ENCODE measurements around the gene RHBDL1.

- TF ChIP-seq CTCF (conservative IDR thresholded peaks at IDR 0.05; ENCODE audit: low read depth, low read length), result no peak
- no peak for TF ChIP-seq EZH2 (IDR thresholded peaks at IDR 0.05; ENCODE audit: borderline replicate concordance, low read depth, low read length, poor library complexity, severe bottlenecking)
Observed at GRCh38 chr16:638836-639235, 36.6 kb upstream of the RHBDL1 start.
